ENCODE measurements around the gene REEP5. TPM values are rescaled to one million over a fixed set of nuclear protein-coding genes. Genes with fewer than 3 reads are reported as not detected.

The REEP5 gene
- total RNA-seq, 1 experiment from 2014 or later: 112 TPM

- TF ChIP-seq CTCF (IDR thresholded peaks at IDR 0.05) (no peak), POLR2AphosphoS5 (IDR thresholded peaks at IDR 0.05; ENCODE audit: low read depth, low read length) (no peak), REST (IDR thresholded peaks at IDR 0.05; ENCODE audit: insufficient read depth in 1 of 2, low read depth in 2 of 2, low read length in 1 of 2) (no peak), TCF7L2 (IDR thresholded peaks at IDR 0.05; ENCODE audit: low read depth, low read length) (no peak), SIN3A (IDR thresholded peaks at IDR 0.05; ENCODE audit: borderline replicate concordance, insufficient read depth, low read depth, low read length) (no peak)
- peaks cover 3% of the 10 kb centered on the region; the same call in 1 of the 2 replicates for H3K36me3 ChIP-seq (ENCODE audit: control insufficient read depth, insufficient read depth, low read length)
- H3K4me1 ChIP-seq (ENCODE audit: control insufficient read depth, insufficient read depth, low read length): no peaks in the 10 kb centered on the region
- no peaks in the 10 kb centered on the region for H3K9me3 ChIP-seq (ENCODE audit: control insufficient read depth, insufficient read depth, low read depth, low read length)
- no TSS peak for BruUV-seq (replicated peaks)
- in situ Hi-C loops (cut with HindIII; ENCODE audit: low pct_unique_long_range_greater_than_20kb, low sequenced_read_pairs): no loop called here
- POLR2A ChIA-PET: no interaction called here
- no peak for DNase-seq (ENCODE audit: low read depth, low spot score)
- no peak for ATAC-seq
- no peak overlapping the region for H3K4me3 ChIP-seq (ENCODE audit: low read depth in 2 of 2, low read length in 2 of 2)
- intact Hi-C loops (cut with micrococcal nuclease; ENCODE audit: unreplicated experiment): no loop called here
- H3K27me3 ChIP-seq (ENCODE audit: control insufficient read depth, insufficient read depth, low read length): no peaks in the 10 kb centered on the region
- CTCF ChIA-PET: no interaction called here
- no peak overlapping the region for H3K27ac ChIP-seq (ENCODE audit: low read length)
Observed at GRCh38 chr5:112833971-112834370, 88.1 kb downstream of the REEP5 start.

GRCh38 chr5:112830378-112830777 lies 91.6 kb downstream of the REEP5 start:
- ATAC-seq: no peak
- intact Hi-C loops (cut with micrococcal nuclease; ENCODE audit: unreplicated experiment) (no loop called here), in situ Hi-C loops (cut with HindIII; ENCODE audit: low pct_unique_long_range_greater_than_20kb, low sequenced_read_pairs) (no loop called here)
- no TSS peak for BruUV-seq (replicated peaks)
- CTCF ChIA-PET: no interaction called here
- TF ChIP-seq POLR2AphosphoS5 (IDR thresholded peaks at IDR 0.05; ENCODE audit: low read depth, low read length) (no peak), TCF7L2 (IDR thresholded peaks at IDR 0.05; ENCODE audit: low read depth, low read length) (no peak)
- Histone ChIP-seq H3K27me3 (ENCODE audit: control insufficient read depth, insufficient read depth, low read length) (no peaks in the 10 kb centered on the region), H3K4me3 (ENCODE audit: low read depth in 2 of 2, low read length in 2 of 2) (no peak overlapping the region), H3K4me1 (ENCODE audit: control insufficient read depth, insufficient read depth, low read length) (no peaks in the 10 kb centered on the region), H3K9me3 (ENCODE audit: control insufficient read depth, insufficient read depth, low read depth, low read length) (no peaks in the 10 kb centered on the region), H3K36me3 (ENCODE audit: control insufficient read depth, insufficient read depth, low read length) (peaks cover 5% of the 10 kb centered on the region; the same call in 1 of the 2 replicates), H3K27ac (ENCODE audit: low read length) (no peak overlapping the region)
- DNase-seq (ENCODE audit: low read depth, low spot score): no peak
- POLR2A ChIA-PET: no interaction called here

Other genes starting within 250 kb of the REEP5 start
- 33.7 TPM for gene APC, start 184.3 kb downstream of the REEP5 start, total RNA-seq (2021; ENCODE audit: unreplicated experiment)
- gene SRP19, start 60.9 kb downstream of the REEP5 start, total RNA-seq (2021; ENCODE audit: unreplicated experiment): 55.8 TPM
- 70.4 TPM for gene DCP2, start 54.6 kb upstream of the REEP5 start, total RNA-seq (2021; ENCODE audit: unreplicated experiment)